GM19238 (cell line): Measurements from ENCODE around the gene LILRA1.
"Not testable (repeated sequence)": the region's sequence is repeated elsewhere in the genome, so short reads cannot be mapped to it uniquely, and the experiment has no call there.

Source experiments
- DNase-seq: peaks from one replicate; pipeline ENCODE4 v3.0.0; 2011; ENCODE audit warnings: low spot score; ENCODE audit not compliant: insufficient read length

Gene LILRA1

GRCh38 chr19:54624234-54624633 lies 30.8 kb downstream of the LILRA1 start:
- not testable (repeated sequence) for DNase-seq

GRCh38 chr19:54624934-54625730 lies 31.7 kb downstream of the LILRA1 start:
- not testable (repeated sequence) for DNase-seq

- no peak for DNase-seq
Measured at GRCh38 chr19:54626757-54627156, 33.3 kb downstream of the LILRA1 start.

DNA sequence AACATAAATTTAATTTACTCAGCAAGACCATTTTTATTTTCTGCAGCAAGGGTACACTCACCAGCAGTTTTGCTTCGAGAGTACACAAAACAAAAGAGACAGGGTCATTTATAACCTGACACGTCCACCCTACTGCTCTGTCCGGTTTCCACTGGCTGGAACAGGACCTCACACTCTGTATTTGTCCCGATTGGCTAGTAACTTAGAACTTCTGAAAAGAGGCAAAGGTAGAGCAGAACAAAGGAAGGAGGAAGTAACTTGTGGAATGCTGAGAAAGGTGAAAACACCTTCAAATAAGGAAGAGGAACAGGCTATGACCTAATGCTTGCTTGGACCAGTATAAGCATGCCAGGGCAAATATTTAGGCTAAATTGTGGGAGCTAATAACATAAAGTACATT lies 34.5 kb downstream of the LILRA1 start:
- not testable (repeated sequence) for DNase-seq

DNA sequence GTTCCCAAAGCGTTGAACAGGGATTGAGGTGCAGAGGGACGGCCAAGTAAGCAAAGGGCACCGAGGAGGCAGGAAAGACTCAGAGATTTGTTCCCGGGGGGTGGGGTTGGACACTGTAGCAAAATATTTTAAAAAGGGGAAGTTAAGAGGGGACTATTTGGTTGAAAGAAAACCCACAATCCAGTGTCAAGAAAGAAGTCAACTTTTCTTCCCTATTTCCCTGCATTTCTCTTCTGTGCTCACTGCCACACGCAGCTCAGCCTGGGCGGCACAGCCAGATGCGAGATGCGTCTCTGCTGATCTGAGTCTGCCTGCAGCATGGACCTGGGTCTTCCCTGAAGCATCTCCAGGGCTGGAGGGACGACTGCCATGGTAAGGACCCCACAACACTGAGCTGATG lies 36.8 kb downstream of the LILRA1 start, which contains the start of gene LILRB1:
TSS of gene LILRB1 (plus strand) at position 223 of the 400 bp plus-strand sequence. CDS start 590 bp downstream, outside the sequence.
- DNase-seq: not testable (repeated sequence)

DNA sequence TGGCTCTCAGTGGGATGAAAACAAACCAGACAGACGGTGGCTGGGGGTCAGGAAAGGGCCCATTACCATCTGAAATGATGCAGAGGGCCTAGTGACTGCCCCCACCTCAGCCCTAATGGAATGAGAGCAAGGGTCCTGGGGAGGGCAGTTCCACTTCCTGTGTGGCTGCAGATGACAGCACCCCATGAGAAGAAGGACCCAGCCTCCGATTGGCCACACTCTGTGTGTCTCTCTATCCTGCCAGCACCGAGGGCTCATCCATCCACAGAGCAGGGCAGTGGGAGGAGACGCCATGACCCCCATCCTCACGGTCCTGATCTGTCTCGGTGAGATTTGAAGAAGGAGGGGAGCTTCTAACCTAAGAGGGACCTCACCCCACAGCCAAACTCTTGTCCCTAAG lies 37.4 kb downstream of the LILRA1 start:
- no peak for DNase-seq

GRCh38 chr19:54631489-54632337 lies 38.3 kb downstream of the LILRA1 start:
- DNase-seq: not testable (repeated sequence)

DNA sequence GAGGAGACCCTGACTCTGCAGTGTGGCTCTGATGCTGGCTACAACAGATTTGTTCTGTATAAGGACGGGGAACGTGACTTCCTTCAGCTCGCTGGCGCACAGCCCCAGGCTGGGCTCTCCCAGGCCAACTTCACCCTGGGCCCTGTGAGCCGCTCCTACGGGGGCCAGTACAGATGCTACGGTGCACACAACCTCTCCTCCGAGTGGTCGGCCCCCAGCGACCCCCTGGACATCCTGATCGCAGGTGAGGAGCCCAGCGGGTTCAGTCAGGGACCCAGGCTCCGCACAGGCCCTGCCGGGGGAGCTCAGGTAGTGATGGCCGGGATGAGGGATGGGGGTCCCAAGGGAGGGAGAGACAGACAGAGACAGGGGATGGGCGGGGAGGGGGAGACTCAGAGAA lies 39.1 kb downstream of the LILRA1 start:
- DNase-seq: not testable (repeated sequence)

- no peak for DNase-seq
Measured at GRCh38 chr19:54633401-54633800, 40.0 kb downstream of the LILRA1 start.

DNA sequence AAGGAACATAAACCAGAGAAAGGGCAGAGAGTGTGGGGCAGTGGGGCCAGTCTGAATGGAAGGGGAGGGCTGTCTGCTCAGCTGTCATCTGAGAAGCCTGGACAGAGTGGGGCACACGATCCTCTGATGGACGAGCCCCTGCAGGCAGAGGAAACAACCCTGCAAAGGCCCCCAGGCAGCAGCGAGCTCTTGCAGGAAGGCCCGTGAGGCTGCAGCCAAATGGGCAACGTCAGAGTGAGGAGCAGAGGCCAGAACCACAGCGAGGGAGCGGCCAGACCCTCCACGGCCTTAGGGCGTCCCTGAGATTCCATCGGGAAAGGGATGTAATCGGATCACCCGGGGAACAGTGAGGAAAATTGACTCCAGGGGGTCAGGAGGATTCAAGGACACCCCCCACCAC lies 42.6 kb downstream of the LILRA1 start:
- not testable (repeated sequence) for DNase-seq

DNA sequence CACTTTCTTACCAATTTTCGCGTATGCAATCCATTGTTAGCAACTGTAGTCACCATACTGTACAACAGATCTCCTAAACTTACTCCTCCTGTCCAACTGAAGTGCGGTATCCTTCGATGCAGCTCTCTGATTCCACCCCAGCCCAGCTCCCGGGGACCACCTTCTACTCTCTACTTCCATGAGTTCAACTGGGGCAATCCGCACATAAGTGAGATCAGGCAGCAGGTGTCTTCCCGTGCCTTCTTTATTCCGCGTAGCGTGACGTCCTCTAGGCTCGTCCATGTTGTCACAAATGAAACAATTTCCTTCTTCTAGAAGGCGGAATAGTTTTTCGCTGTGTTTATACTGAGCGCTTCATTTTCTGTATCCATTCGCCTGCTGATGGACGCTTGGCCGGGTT lies 45.3 kb downstream of the LILRA1 start:
- no peak for DNase-seq

DNA sequence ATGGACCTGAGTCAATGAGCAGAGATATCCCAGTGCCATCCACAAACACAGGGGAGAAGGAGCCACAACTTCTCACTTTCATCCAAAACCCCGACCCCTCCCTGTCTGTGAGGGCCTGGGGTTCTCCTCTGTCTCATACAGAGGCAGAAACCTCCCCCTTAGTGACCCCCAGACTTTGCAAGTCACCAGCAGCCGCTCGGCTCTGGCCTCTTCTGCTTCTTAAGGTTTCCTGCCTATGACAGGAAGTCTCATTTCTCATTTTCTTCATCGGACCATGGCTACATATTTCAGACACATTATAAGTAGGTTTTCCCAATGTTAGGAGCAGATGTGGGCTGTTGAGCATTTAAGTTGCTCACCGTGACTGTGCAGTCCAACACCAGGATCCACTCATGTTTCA lies 49.5 kb downstream of the LILRA1 start:
- DNase-seq: not testable (repeated sequence)

DNA sequence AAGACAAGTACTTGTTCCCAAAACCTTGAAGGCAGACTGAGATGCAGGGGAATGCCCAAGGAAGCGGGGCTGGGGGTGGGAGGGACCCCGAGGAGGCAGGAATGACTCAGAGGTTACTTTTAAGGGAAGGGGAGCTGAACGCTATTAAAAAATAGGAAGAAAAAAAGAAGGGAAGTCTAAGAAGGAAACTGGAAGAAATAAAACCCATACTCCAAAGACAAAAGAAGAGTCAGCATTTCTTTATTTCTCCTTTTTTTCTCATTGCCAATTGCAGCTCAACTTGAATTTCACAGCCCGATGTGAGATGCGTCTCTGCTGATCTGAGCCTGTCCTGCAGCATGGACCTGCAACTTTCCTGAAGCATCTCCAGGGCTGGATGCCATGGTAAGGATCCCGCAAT lies 50.2 kb downstream of the LILRA1 start:
- DNase-seq: not testable (repeated sequence)

GRCh38 chr19:54644056-54644455 lies 50.6 kb downstream of the LILRA1 start:
- no peak for DNase-seq

- no peak for DNase-seq
Measured at GRCh38 chr19:54646331-54646841, 53.0 kb downstream of the LILRA1 start.

- no peak for DNase-seq
Measured at GRCh38 chr19:54648129-54648528, 54.7 kb downstream of the LILRA1 start.

DNA sequence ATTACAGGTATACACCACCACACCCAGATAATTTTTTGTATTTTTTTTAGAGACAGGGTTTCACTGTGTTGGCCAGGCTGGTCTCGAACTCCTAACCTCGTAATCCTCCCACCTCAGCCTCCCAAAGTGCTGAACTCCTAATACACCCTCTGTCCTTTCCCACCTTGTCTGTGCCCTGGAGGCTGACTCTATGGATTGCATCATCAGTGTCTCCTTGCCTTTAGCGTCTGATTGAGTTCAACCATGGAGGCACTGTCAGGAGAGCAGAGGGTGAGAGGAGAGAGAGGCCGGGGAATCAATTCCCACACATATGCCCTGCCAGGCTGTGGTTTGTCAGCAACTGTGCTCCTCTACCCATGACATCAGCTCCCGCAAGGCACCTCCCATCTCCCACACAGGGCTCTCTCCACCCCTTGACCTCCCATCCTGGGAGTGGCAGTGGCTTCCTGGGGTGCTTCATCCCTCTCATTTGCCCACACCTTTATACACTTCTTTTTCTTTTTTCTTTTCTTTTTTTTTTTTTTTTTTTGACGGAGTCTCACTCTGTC lies 56.8 kb downstream of the LILRA1 start:
- DNase-seq: no peak
